GM13976 (cell line): ENCODE data around the gene G6PC1.
"Not testable (repeated sequence)": the region's sequence is repeated elsewhere in the genome, so short reads cannot be mapped to it uniquely, and the experiment has no call there.

ENCODE experiments used
- DNase-seq: peaks from one replicate; pipeline ENCODE4 v3.0.0; 2012; ENCODE audit warnings: low spot score
- in situ Hi-C: fragments of 300-500 bp; cut with MboI; formaldehyde crosslinking; loops from one replicate; pipeline ENCODE4 v1.12.0; 2022; ENCODE audit warnings: low sequenced_read_pairs, mixed read lengths, inconsistent platforms; ENCODE audit not compliant: unreplicated experiment
- TF ChIP-seq, protein P1 (sequence below): IDR thresholded peaks from 2 replicates; pipeline ENCODE4 v1.5.1; 2012; ENCODE audit warnings: borderline replicate concordance, mild to moderate bottlenecking; ENCODE audit not compliant: insufficient read depth; ENCODE audit errors: extremely low read depth, missing control alignments, control extremely low read depth

The G6PC1 gene

DNA sequence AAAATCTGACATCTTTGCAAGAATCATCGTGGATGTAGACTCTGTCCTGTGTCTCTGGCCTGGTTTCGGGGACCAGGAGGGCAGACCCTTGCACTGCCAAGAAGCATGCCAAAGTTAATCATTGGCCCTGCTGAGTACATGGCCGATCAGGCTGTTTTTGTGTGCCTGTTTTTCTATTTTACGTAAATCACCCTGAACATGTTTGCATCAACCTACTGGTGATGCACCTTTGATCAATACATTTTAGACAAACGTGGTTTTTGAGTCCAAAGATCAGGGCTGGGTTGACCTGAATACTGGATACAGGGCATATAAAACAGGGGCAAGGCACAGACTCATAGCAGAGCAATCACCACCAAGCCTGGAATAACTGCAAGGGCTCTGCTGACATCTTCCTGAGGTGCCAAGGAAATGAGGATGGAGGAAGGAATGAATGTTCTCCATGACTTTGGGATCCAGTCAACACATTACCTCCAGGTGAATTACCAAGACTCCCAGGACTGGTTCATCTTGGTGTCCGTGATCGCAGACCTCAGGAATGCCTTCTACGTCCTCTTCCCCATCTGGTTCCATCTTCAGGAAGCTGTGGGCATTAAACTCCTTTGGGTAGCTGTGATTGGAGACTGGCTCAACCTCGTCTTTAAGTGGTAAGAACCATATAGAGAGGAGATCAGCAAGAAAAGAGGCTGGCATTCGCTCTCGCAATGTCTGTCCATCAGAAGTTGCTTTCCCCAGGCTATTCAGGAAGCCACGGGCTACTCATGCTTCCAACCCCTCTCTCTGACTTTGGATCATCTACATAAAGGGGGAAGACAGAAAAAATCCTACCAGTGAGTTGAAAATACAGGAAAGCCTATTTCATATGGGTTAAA is at the start of gene G6PC1:
G6PC1 (plus strand) TSS at position 340 of the 872 bp plus-strand sequence; CDS start at position 418, 78 bp downstream.
- DNase-seq = no peak
- TF ChIP-seq, protein P1, sequence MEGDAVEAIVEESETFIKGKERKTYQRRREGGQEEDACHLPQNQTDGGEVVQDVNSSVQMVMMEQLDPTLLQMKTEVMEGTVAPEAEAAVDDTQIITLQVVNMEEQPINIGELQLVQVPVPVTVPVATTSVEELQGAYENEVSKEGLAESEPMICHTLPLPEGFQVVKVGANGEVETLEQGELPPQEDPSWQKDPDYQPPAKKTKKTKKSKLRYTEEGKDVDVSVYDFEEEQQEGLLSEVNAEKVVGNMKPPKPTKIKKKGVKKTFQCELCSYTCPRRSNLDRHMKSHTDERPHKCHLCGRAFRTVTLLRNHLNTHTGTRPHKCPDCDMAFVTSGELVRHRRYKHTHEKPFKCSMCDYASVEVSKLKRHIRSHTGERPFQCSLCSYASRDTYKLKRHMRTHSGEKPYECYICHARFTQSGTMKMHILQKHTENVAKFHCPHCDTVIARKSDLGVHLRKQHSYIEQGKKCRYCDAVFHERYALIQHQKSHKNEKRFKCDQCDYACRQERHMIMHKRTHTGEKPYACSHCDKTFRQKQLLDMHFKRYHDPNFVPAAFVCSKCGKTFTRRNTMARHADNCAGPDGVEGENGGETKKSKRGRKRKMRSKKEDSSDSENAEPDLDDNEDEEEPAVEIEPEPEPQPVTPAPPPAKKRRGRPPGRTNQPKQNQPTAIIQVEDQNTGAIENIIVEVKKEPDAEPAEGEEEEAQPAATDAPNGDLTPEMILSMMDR = no peak
- in situ Hi-C loops = no loop called here

DNA sequence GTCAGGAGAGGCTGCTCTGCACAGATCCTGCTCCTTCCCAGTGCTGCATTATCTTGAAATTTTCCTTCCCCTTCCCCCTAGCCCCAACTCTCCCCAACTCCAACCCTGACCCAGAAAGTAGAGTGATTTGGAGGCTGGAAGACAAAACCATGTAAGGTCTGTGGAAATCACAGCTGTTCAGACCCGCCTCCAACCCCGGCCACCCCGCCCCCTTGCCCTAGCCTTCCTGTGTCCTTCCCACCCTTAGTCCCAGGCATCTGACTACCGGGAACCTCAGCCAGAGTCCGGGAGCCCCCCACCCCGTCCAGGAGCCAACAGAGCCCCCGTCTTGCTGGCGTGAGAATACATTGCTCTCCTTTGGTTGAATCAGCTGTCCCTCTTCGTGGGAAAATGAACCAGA is 49.6 kb upstream of the G6PC1 start, which contains the start of gene AOC3:
AOC3 (plus strand) TSS at position 246 of the 400 bp plus-strand sequence; CDS start at position 391, 145 bp downstream.
- in situ Hi-C loops = no loop called here
- TF ChIP-seq, protein P1 = no peak
- no peak for DNase-seq

DNA sequence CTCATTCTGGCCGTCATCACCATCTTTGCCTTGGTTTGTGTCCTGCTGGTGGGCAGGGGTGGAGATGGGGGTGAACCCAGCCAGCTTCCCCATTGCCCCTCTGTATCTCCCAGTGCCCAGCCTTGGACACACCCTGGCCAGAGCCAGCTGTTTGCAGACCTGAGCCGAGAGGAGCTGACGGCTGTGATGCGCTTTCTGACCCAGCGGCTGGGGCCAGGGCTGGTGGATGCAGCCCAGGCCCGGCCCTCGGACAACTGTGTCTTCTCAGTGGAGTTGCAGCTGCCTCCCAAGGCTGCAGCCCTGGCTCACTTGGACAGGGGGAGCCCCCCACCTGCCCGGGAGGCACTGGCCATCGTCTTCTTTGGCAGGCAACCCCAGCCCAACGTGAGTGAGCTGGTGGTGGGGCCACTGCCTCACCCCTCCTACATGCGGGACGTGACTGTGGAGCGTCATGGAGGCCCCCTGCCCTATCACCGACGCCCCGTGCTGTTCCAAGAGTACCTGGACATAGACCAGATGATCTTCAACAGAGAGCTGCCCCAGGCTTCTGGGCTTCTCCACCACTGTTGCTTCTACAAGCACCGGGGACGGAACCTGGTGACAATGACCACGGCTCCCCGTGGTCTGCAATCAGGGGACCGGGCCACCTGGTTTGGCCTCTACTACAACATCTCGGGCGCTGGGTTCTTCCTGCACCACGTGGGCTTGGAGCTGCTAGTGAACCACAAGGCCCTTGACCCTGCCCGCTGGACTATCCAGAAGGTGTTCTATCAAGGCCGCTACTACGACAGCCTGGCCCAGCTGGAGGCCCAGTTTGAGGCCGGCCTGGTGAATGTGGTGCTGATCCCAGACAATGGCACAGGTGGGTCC is 49.0 kb upstream of the G6PC1 start:
- DNase-seq, in situ Hi-C loops: not testable (repeated sequence)

DNA sequence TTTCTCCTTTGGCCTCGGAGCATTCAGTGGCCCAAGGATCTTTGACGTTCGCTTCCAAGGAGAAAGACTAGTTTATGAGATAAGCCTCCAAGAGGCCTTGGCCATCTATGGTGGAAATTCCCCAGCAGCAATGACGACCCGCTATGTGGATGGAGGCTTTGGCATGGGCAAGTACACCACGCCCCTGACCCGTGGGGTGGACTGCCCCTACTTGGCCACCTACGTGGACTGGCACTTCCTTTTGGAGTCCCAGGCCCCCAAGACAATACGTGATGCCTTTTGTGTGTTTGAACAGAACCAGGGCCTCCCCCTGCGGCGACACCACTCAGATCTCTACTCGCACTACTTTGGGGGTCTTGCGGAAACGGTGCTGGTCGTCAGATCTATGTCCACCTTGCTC is 48.2 kb upstream of the G6PC1 start:
- DNase-seq = no peak
- TF ChIP-seq, protein P1 = no peak

DNA sequence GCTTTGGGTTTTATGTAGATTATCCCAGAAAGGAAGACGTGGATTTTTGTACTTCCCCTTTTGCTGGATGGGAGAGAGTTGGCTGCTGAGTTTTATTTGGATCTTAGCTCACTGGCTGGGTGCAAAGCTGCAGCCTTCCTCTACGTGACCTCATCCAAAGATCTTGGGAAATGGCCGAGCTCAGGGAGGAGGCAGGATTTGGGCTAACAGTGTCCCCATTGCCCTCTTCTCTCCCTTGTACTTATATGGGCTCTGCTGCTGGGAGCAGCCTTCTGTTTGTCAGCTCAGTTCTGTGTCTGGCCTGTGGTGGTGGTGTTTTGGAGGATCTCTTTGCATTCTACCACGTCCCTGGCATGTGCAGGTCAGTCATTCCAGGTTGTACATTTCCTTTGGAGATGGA is 47.6 kb upstream of the G6PC1 start:
- in situ Hi-C loops = no loop called here
- no peak for DNase-seq
- TF ChIP-seq, protein P1 = no peak

More for the DNA sequence above, 48.2 kb upstream of the G6PC1 start:
- in situ Hi-C loops = no loop called here

DNA sequence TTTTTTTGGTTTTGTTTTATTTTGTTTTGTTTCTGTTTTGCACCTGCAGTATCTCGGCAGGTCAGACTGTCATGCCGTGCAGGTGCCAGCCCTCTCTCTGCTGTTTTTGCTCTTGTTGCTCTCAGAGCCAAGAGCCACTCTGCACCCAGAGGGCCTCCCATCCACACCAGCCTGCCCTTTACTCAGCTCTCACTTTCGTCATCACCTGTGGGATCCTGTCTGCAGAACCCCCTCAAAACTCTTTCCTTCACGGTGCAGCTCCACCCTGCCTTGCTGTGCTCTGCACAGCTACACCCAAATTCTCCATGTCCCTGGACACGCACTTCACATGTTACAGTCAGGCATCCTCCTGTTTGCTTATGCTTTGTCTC is 47.0 kb upstream of the G6PC1 start:
- TF ChIP-seq, protein P1 = no peak
- in situ Hi-C loops = no loop called here

More for the DNA sequence above, 47.0 kb upstream of the G6PC1 start:
- DNase-seq = no peak
